Activated gamma-delta T cell (primary cell): ENCODE data around the gene ANK3.

ENCODE experiments used
- DNase-seq: peaks from one replicate; lab custom pipeline; 2025; lab: John Stamatoyannopoulos, UW

ANK3 gene

DNA sequence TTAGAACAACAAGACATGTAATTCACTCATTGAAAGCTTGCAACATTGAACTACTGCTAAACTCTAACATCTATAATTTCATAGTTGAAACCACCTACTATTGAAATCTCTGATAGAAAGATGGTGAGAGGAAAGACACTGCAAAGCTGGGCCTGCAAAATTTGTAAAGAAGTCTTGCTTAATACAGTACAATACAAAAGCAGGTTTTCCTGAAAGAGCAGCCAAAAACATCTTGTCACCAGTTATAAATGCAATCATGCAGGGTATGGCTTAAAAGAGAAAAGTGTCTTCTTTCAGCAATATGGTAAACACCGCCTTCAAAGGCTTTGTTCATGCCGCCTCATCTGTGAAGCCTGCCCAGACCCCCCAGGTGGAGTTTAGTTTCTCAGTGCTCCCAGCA is 109.2 kb downstream of the ANK3 start:
- no peak for DNase-seq

DNA sequence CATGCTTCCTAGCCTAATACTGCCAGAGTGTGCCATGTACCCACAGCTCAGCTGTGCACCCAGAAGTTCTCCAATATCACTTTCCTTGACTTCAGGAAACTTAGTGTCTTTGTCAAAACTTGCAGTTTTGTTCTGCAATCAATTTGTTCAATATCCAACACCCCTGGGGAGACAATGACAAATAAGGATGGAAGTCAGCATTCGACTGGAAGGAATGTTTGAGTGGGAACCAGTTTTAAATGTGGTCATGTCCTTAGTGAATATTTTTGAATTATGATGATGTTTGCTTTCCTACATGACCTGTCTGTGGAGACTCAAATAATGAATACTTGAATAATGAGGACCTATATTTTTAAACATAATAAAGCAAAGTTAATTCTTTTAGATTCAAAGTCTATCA is 112.0 kb downstream of the ANK3 start:
- DNase-seq = no peak

DNA sequence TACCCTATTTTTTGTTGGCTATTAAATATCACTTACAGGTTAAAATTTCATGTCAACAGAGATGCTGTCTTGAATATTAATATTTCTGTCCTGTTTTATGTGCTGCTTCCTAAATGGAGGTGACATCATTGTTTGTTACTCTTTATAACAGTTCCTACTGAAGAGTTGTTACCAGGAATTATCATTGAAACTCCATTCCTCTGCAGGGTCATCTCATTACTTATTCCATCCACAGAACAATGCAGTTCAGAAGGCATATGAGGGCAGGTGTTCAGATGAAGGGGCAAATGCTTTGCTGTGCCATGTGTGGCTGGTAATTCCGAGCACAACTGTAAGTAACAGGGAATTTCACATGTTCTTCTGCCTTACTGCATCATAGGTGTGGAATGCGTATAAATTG is 113.4 kb downstream of the ANK3 start:
- no peak for DNase-seq

DNA sequence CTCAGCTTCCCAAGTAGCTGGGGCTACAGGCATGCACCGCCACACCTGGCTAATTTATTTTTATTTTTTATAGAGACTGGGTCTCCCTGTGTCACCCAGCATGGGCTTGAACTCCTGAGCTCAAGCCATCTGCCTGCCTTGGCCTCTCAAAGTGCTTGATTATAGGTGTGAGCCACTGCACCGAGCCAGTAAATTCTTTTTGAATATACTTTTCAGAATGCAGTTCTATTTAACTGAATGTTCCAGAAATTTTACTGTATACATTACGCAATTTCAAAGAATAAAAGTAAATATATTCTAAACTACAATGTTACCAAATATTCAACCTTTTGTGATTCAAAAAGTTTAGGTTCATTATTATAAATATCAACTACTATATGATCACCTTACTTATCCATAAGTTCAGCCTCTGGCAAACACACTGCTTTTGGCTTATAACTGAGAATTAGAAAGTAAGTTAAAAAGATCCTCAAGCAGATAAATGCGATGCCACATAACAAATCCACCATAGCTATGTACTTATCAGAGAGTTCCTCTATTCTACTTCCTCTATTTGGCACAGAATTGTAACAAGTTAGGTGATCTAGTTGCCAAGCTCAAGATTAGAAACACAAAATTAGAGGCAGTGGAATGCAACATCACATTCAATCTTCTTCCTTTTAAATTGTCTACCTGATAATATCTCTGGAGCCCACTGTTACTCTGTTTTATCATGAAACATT is 118.2 kb downstream of the ANK3 start:
- no peak for DNase-seq

DNA sequence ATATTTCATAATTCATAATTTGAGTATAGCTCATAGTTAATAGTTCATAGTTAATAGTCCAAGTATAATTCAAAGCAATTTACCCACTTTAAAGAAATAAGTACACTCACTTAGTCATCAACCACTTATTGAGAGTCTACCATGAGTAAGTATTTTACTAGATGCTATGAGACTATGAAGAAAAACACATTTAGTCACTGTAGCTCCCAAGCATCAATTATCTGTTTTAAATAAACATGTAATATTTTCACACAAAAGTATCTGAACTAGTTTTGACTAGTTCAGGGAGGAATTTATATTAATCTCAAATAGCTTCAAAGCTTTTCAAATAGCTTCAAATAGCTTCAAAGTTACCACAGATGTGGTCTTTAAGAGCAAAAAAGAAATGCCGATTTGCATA is 119.2 kb downstream of the ANK3 start:
- no peak for DNase-seq

DNA sequence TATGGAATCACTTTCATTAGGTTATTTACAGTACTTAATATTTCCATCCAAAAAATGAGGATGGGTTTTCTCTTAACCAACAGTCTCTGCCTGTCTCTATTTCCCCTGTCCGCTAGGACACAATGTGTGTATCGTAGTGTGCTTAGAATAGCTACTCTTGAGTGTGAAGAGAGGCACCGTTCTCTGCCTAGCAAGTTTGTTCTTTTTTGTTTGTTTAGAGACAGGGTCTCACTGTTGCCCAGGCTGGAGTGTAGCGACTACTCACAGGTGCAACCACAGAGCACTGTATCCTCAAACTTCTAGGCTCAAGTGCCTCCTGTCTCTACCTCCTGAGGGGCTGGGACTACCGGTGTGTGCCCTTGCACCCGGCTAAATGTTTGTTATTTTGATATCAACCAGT is 121.9 kb downstream of the ANK3 start:
- no peak for DNase-seq

DNA sequence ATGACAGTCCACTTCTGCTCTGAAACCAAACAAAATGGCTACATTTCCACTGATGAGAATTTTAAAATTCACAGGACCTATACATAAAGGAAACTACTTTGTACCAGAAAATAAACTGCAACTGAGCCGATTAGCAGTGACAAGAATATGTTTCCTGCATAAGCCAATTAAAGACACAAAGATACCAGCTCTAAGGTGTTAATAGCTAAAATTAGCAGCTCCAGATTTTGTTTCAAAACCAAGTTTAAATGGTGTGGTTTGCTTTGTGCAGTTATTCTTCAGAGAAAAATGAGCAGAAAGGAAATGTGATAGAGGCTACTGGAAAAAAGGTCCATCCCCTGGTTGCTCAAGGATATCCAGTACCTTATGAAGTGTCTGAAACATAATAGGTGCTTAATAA is 123.2 kb downstream of the ANK3 start:
- no peak for DNase-seq

DNA sequence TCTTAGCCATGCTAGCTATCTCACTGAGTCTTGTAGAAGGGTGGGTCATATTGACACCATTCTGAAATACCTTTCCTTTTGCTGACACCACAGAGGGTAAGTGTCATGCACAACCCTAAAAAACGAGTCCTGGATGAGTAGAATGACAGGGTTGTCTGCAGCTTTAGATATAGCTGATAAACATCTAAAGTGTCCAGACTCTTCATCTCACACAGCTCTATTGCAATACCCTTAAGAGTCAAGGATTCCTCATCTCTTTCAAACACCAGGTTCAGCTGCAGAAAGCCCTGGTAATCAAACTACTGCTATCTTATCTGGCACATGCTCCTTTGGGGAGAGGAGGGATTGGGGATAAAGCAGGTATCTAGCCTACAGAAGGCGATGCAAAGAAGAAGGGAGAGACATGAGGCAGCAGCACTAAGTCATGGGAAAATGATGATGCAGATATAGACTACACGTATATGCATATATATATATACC is 127.0 kb downstream of the ANK3 start:
- DNase-seq = no peak

DNA sequence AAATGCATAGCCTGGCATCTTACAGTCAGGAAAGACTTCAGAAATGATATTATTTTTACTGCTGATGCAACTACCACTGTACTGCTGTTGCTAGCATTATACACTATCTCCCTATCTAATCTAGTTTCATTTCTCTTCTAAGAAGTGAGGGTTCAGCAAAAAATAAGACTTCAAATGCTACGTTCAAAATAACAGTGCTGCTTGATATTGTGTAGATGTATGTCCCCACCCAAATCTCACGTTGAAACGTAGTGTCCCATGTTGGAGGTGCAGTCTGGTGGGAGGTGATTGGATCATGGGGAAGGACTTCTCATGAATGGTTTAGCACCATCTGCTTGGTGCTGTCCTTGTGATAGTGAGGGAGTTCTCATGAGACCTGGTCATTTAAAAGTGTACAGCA is 129.4 kb downstream of the ANK3 start:
- no peak for DNase-seq

DNA sequence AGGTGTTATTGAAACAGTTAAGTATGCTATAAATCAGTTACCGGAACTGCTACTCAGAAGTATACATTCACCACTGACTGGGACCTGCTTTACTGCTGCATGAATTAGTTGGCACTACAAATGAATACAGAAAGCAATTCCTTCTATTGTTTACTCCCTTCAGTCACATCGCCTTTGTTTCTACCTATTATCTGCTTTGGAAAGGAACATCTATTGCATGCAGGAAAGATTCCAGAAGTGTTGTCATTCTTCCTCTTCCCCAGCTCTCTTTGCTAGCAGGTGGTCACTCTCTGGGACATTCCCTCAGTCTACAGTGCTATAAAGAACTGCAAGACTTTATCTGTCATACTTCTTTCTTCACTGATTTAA is 131.3 kb downstream of the ANK3 start:
- DNase-seq = no peak

DNA sequence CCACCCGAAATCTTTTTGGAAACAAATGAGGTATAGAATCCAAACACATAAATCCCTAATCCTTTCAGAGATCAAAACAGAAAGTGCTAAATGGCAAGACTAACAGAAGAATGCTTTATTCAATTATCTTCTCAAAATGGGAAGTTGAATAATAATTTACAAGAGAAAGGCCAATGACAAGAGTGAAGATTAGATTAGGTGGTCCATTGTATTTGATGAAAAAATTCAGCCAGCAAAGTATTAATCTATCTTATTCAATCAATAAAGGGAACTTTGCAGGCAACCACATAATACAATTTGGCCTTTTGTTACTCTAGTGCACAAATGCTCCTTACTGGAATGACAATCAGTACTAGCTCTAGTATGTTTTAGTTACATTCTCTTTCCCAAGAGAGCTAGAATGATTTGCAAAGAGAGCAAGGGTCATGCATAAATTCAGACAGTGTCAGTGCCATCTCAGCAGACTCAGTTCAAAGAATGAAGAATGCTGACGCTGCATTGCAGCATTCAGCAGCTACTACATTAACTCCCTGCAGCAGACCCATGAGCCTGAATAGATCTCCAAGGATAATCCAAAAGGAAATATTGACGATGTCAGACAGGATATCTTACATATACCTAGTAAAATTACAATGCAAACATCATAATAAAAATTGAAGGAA is 131.8 kb downstream of the ANK3 start:
- no peak for DNase-seq

DNA sequence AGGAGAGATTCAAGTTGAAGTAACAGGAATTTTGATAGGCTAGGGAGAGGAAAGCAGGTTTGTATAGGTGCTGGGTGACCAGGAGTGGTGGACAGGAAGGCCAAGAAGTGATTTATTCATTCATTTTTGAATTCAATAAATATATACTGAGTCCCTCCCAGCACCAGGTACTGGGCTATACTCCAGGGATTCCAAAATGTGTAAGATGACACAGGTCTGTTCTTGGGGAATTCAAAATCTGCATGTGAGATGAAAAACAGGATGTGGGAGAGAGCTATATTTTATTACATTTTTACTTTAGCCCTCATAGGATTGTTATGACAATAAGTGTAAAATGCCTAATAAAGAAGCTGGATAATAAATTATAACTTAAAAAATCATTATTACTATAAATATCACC is 134.9 kb downstream of the ANK3 start:
- DNase-seq = no peak

DNA sequence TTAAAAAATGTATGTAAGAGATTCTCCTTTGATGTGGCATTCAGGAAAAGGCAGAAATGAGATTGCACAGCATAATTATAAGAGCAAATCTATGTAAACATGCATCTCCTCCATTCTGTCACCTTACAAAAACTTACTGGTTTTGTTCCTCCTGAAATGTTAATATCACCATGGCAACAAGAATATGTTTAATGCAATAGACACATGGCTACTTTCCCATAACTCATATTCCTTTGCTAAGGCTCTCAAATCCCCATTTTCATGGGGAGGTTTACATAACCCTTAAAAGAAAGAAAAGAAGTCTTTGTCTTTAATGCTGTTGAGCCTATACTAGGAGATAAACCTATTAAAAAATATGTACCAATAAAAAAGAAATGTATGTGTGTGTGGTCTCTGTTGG is 136.2 kb downstream of the ANK3 start:
- DNase-seq = no peak

DNA sequence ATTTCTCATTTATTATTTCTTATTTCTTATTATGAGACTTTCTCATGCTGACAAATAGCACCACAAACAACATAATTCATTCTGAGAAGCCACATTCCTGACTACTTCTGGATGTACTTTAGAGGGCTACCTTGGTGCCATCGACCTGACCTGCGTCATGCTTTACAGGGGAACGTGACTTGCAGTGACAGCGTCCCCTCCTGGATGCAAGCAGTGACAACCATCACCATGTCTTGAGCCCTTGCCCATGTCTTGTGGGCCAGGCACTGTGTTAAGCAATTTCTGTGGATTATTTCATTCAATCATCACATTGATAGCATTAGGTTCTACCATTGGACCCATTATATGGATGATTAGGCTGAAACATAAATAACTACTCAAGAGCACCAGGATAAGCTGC is 137.0 kb downstream of the ANK3 start:
- DNase-seq = no peak

DNA sequence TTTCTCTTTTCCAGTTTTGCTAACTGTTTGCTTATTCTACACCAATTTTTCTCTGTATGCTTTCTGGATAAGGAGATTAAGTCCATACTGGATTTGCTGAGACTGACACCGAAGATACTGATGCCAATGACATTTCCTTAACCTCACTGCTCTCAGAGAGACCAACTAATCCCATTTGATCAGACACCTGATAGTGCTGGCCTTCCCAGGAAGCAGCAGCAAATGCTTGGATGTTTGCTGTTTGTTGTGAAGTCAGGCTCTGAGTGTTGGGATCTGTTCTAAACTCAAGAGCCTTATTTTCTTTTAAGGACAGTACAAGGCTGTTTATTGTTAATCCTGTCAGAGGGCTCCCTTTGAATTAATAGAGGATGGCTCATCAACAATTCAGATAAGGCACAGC is 143.3 kb downstream of the ANK3 start:
- DNase-seq = no peak

DNA sequence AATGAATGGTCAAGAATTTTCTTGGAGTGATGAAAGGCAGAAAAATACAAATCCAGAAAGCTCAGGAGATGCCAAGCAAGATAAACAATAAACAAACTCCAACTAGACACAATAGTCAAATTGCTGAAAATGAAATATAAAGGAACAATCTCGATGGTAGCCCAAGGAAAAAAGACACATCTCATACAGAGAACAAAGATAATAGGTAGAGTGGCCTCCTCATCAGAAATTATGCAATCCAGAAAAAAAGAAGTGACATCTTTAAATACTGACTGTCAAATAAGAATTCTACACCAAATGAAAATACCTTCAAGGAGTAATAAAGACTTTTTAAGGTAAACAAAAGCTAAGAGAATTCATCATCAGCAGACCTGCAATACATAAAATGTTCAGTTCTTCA is 150.4 kb downstream of the ANK3 start:
- DNase-seq = no peak

DNA sequence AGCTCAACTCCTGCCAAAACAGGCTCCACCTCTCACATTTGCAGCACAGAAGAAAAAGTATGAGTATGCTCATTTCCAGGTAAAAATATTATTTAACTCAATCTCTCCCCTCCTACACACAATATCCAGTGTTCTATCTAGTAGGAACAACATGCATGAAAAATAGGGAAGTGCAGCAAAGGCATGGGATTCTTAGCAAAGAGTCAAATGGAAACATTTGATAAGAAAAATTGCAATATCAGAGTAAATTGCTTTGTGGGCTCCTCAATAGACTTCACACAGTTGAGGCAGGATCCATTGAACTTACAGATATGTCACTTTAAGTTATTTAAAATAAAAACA is 150.9 kb downstream of the ANK3 start:
- no peak for DNase-seq

DNA sequence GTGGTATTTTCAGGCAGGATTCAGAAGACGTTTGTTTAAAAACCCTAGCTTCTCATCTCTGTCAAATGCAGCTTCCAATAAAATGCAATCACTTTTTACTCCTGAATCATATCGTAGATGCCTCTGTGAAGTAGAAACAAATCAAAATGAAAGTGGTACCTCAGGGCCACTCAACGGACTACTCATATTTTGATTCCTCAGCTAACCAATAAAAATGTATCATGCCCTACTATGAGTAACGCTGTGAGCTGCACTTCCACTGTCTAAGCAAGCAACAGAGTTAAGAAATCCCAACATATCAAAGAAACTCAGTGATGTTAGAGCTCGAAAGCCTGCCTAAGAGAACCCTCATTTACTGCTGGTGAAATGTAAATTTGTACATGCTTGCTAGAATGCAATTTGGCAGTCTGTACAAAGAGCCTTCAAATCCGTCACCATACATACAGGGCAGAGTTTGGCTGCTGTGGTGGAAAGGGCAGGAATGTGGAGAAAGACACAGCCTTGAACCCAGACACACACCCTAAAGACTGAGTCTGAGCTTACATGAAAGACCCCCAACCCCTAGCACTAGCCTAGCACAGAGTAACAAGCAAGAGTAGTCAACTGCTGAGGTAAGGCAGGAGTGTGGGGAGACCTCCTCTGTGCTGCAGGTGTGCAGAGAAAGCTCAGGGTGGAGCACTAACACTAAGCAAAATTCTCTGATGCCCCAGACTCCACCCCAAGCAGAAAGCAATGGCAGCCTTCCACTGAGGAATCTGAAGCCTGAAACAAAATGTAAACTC is 151.5 kb downstream of the ANK3 start:
- DNase-seq = no peak

DNA sequence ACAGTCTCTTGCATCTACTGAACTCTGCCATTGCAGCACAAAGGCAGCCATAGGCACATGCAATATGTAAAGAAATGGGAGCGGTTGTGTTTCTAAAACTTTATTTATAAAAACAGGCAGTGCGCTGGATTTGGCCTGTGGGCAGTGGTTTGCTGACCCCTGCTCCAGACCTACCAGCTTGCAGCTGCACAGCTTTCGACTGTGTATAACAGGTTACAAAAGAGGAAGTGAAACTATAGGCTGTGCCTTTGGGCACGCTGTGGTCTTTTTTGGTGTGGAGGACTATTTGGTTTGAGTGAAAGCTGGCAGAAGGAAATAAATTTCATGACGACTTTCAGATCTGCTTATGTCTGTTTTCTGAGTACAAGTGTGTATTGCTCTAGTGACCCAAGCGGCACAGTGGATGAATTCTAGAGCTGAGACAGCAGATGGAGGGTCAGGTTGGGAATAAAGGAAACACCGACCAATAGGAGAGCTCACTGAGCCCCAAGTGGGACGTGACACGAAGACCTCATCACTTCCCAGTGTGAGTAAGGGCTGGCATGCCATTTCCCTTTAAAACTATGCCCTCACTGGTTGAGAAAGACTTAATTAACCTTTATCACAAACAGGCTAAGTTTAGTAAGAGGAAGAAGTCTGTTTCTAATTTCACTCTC is 152.7 kb downstream of the ANK3 start:
- no peak for DNase-seq

DNA sequence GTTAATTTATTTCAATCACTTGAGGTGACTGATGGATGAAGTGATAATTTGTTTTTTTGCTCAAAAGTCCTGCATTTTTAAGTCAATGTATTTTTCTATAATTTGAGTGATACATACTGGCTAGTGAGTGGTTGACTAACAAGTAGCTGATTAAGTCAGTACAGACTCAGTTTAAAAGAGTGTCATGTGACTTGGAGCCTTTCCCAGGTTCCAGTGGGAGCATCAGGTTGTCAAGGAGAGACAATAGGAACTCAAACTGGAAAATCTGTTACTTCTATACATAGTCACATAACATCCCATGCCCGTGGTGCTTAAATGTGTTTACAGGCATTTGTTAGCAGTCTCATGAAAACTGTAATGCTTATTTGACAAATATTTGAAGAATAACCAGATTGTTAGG is 154.7 kb downstream of the ANK3 start:
- DNase-seq = no peak

DNA sequence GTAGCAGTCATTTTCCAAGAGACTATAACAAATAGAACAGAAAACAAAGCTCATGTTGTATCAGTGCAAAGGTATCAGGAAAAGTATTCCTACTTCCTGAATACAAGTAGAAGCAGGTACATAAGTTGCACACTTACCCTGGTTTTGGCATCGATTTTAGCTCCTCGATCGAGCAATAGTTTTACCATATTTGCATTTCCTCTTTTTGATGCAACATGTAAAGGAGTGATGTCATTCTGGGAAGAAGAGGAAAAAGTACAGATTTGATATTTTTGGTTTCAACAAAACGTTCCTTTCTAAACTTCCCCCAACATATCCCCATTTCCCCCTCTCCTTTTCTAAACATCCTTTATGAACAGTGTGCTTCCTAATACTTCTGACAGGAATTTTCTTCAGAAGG is 155.1 kb downstream of the ANK3 start:
- no peak for DNase-seq

DNA sequence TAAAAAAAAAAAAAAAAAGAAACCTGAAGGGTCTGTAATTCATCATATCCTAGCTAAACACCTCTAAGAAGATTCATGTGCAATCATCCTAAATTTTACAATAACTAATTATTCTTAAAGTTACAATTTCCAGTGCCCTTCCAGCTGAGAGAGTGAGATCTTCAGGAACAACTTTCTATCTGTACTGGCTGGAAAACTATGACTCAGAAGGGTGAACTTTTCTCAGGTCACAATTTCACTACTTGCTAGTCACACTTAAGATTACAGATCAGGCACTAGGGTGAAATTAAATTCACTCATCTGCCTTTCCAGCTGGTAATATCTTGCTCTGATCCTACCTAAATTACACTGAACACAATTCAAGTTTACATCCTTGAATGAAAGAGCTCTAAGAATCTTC is 158.8 kb downstream of the ANK3 start:
- DNase-seq = no peak
